GM18520 (cell line): ENCODE results near the gene TSPAN8.
"Not testable (repeated sequence)": the region's sequence is repeated elsewhere in the genome, so short reads cannot be mapped to it uniquely, and the experiment has no call there.

Experiments
- ATAC-seq: cut with Tn5 transposase; IDR thresholded peaks from one replicate; pipeline ENCODE4 v1.9.1; 2021; ENCODE audit not compliant: unreplicated experiment

The TSPAN8 gene

GRCh38 chr12:71164568-71165197 is 6.9 kb upstream of the TSPAN8 start:
- ATAC-seq: no peak

- no peak for ATAC-seq
These were observed 6.4 kb upstream of the TSPAN8 start for GRCh38 chr12:71164166-71164565.

- no peak for ATAC-seq
These were observed 5.3 kb upstream of the TSPAN8 start for GRCh38 chr12:71162832-71163763.

GRCh38 chr12:71161591-71161990 is 3.8 kb upstream of the TSPAN8 start:
- ATAC-seq: no peak

- no peak for ATAC-seq
These were observed 2.8 kb upstream of the TSPAN8 start for GRCh38 chr12:71160585-71160984.

GRCh38 chr12:71159878-71160277 is 2.1 kb upstream of the TSPAN8 start:
- ATAC-seq: no peak

- no peak for ATAC-seq
These were observed 1.5 kb upstream of the TSPAN8 start for GRCh38 chr12:71159264-71159663.

GRCh38 chr12:71158361-71158882 is 623 bp upstream of the TSPAN8 start:
- ATAC-seq: no peak

GRCh38 chr12:71155225-71155624 is 2.6 kb downstream of the TSPAN8 start:
- ATAC-seq: no peak

- no peak for ATAC-seq
These were observed 4.9 kb downstream of the TSPAN8 start for GRCh38 chr12:71152851-71153250.

- not testable (repeated sequence) for ATAC-seq
These were observed 7.8 kb downstream of the TSPAN8 start for GRCh38 chr12:71150041-71150440.

GRCh38 chr12:71144682-71145081 is 13.1 kb downstream of the TSPAN8 start:
- ATAC-seq: no peak

- ATAC-seq: no peak
These were observed 14.8 kb downstream of the TSPAN8 start for GRCh38 chr12:71142956-71143355.

- no peak for ATAC-seq
These were observed 15.8 kb downstream of the TSPAN8 start for GRCh38 chr12:71142016-71142415.

GRCh38 chr12:71141378-71141926 is 16.3 kb downstream of the TSPAN8 start:
- no peak for ATAC-seq

- ATAC-seq: no peak
These were observed 18.6 kb downstream of the TSPAN8 start for GRCh38 chr12:71139153-71139735.

GRCh38 chr12:71138011-71138410 is 19.8 kb downstream of the TSPAN8 start:
- no peak for ATAC-seq

- no peak for ATAC-seq
These were observed 22.0 kb downstream of the TSPAN8 start for GRCh38 chr12:71135812-71136176.

GRCh38 chr12:71135077-71135811 is 22.6 kb downstream of the TSPAN8 start:
- ATAC-seq: no peak

- no peak for ATAC-seq
These were observed 23.4 kb downstream of the TSPAN8 start for GRCh38 chr12:71134405-71134804.
